H1 (cell line): ENCODE data around the gene ZNF611. TPM values are rescaled to one million over a fixed set of nuclear protein-coding genes. Genes with fewer than 3 reads are reported as not detected.

Experiments used
- CTCF ChIA-PET: fragments of 300-600 bp; sonication (Branson Sonifier 250); formaldehyde crosslinking; loops from one replicate; lab custom pipeline; 2021; ENCODE audit not compliant: partially characterized antibody; lab: Charles Lee
- POLR2A ChIA-PET: fragments of 300-600 bp; sonication (Branson Sonifier 250); formaldehyde crosslinking; loops from one replicate; lab custom pipeline; 2021; ENCODE audit warnings: inconsistent platforms; ENCODE audit not compliant: partially characterized antibody; lab: Charles Lee
- DNase-seq, 2 experiments: peaks; one replicate each; pipeline versions ENCODE4 v3.0.0 to v3.0.0-alpha.2; 2010 to 2022; ENCODE audit warnings: low spot score in 2 of 2, low read depth in 1 of 2, mixed read lengths in 1 of 2
- FAIRE-seq: peaks from 2 replicates; lab custom pipeline; 2011; peaks lifted over from hg19 to GRCh38; lab: Jason Lieb, UNC
- H2AFZ ChIP-seq: 2 replicates; pipeline ENCODE4 v1.8.1; 2012; ENCODE audit warnings: low read length, inconsistent platforms
- H2AK5ac ChIP-seq: 2 replicates; pipeline ENCODE4 v1.6.1; 2013; ENCODE audit warnings: low read depth, low read length
- H2BK120ac ChIP-seq: replicated peaks from 2 replicates; pipeline ENCODE3; 2013; ENCODE audit warnings: low read depth, low read length, inconsistent platforms
- H2BK12ac ChIP-seq: 2 replicates; pipeline ENCODE4 v1.6.1; 2013; ENCODE audit warnings: low read depth, low read length
- H2BK15ac ChIP-seq: 2 replicates; pipeline ENCODE4 v1.6.1; 2013; ENCODE audit warnings: low read length
- H2BK20ac ChIP-seq: 2 replicates; pipeline ENCODE4 v1.6.1; 2013; ENCODE audit warnings: low read length
- H2BK5ac ChIP-seq: 2 replicates; pipeline ENCODE4 v1.6.1; 2013; ENCODE audit warnings: low read depth, low read length
- H3K14ac ChIP-seq: 2 replicates; pipeline ENCODE4 v1.6.1; 2013; ENCODE audit warnings: inconsistent platforms; ENCODE audit not compliant: insufficient read length
- H3K18ac ChIP-seq: 2 replicates; pipeline ENCODE4 v1.6.1; 2013; ENCODE audit warnings: low read length; ENCODE audit errors: extremely low read depth
- H3K23ac ChIP-seq: 2 replicates; pipeline ENCODE4 v1.6.1; 2013; ENCODE audit warnings: inconsistent platforms; ENCODE audit not compliant: insufficient read length
- H3K23me2 ChIP-seq: 2 replicates; pipeline ENCODE4 v1.6.1; 2013; ENCODE audit warnings: low read depth, low read length
- H3K27ac ChIP-seq: 2 replicates; pipeline ENCODE4 v1.6.1; 2011; ENCODE audit warnings: low read depth, low read length, inconsistent platforms
- H3K27me3 ChIP-seq, 4 experiments: replicated peaks in 1 of 4; 1 replicate in 1 of 4; 2 replicates in 3 of 4; pipeline versions ENCODE4 v1.6.1 to v1.8.1; 2011 to 2013; ENCODE audit warnings: low read length in 3 of 4, mild to moderate bottlenecking in 3 of 4, inconsistent platforms in 2 of 4, mixed read lengths in 2 of 4, moderate library complexity in 1 of 4; ENCODE audit not compliant: control insufficient read depth in 3 of 4, insufficient read depth in 3 of 4; ENCODE audit errors: extremely low read depth in 1 of 4
- H3K36me3 ChIP-seq, 4 experiments: 2 replicates each; pipeline versions ENCODE4 v1.6.1 to v1.8.1; 2011 to 2013; ENCODE audit warnings: mild to moderate bottlenecking in 4 of 4, low read length in 3 of 4, moderate library complexity in 2 of 4, control low read depth in 1 of 4, inconsistent platforms in 1 of 4; ENCODE audit not compliant: insufficient read depth in 4 of 4, control insufficient read depth in 2 of 4
- H3K4ac ChIP-seq: replicated peaks from 2 replicates; pipeline ENCODE3; 2013; ENCODE audit warnings: low read length, low read depth, mixed read lengths, inconsistent platforms; ENCODE audit not compliant: insufficient read length
- H3K4me1 ChIP-seq, 4 experiments: replicated peaks in 1 of 4; 1 replicate in 1 of 4; 2 replicates in 3 of 4; pipeline versions ENCODE4 v1.6.1 to v1.8.1; 2011 to 2013; ENCODE audit warnings: low read length in 3 of 4, inconsistent platforms in 2 of 4, mixed read lengths in 1 of 4; ENCODE audit not compliant: insufficient read depth in 4 of 4, control insufficient read depth in 3 of 4
- H3K4me2 ChIP-seq, 2 experiments: 2 replicates each; pipeline versions ENCODE4 v1.6.1 to v1.8.1; 2011 to 2013; ENCODE audit warnings: low read depth in 2 of 2, low read length in 2 of 2, control low read depth in 1 of 2, inconsistent platforms in 1 of 2, mild to moderate bottlenecking in 1 of 2; ENCODE audit not compliant: insufficient read depth in 1 of 2
- H3K4me3 ChIP-seq, 4 experiments: fragments of 200-600, 300-600 bp in 1 of 4; sonication (generic), shearing (Covaris generic), sonication (Bioruptor Twin) in 1 of 4; 2 replicates each; pipeline versions ENCODE4 v1.5.1 to v1.8.1; 2011 to 2016; ENCODE audit warnings: low read length in 4 of 4, low read depth in 3 of 4, control low read depth in 2 of 4, inconsistent platforms in 2 of 4, mild to moderate bottlenecking in 2 of 4, mixed read lengths in 1 of 4, moderate library complexity in 1 of 4; ENCODE audit not compliant: insufficient read depth in 2 of 4; ENCODE audit errors: extremely low read depth in 1 of 4
- H3K56ac ChIP-seq: replicated peaks from 2 replicates; pipeline ENCODE3; 2013; ENCODE audit warnings: low read depth, mild to moderate bottlenecking, mixed read lengths, low read length, inconsistent platforms; ENCODE audit not compliant: insufficient read length
- H3K79me1 ChIP-seq: 2 replicates; pipeline ENCODE4 v1.6.1; 2013; ENCODE audit warnings: low read depth, low read length, control low read depth
- H3K79me2 ChIP-seq, 2 experiments: 2 replicates each; pipeline versions ENCODE4 v1.6.1 to v1.8.1; 2012 to 2013; ENCODE audit warnings: low read length in 2 of 2, mild to moderate bottlenecking in 2 of 2, inconsistent platforms in 1 of 2; ENCODE audit not compliant: insufficient read depth in 2 of 2, control insufficient read depth in 1 of 2
- H3K9ac ChIP-seq, 4 experiments: replicated peaks in 1 of 4; 1 replicate in 1 of 4; 2 replicates in 3 of 4; pipeline versions ENCODE4 v1.6.1 to v1.8.1; 2011 to 2013; ENCODE audit warnings: low read depth in 3 of 4, low read length in 3 of 4, control low read depth in 2 of 4, mild to moderate bottlenecking in 2 of 4, moderate library complexity in 2 of 4, inconsistent platforms in 1 of 4; ENCODE audit errors: extremely low read depth in 1 of 4
- H3K9me3 ChIP-seq, 2 experiments: 2 replicates each; pipeline versions ENCODE4 v1.6.1 to v1.8.1; 2012 to 2013; ENCODE audit warnings: mild to moderate bottlenecking in 2 of 2, moderate library complexity in 2 of 2, control low read depth in 1 of 2, inconsistent platforms in 1 of 2, low read depth in 1 of 2, low read length in 1 of 2, mixed read lengths in 1 of 2; ENCODE audit not compliant: insufficient read depth in 2 of 2
- H4K20me1 ChIP-seq, 2 experiments: replicated peaks in 1 of 2; 2 replicates each; pipeline versions ENCODE3 to v1.8.1; 2011 to 2013; ENCODE audit warnings: inconsistent platforms in 2 of 2, low read length in 2 of 2, mild to moderate bottlenecking in 1 of 2; ENCODE audit not compliant: insufficient read depth in 2 of 2, control insufficient read depth in 1 of 2
- H4K5ac ChIP-seq: 2 replicates; pipeline ENCODE4 v1.6.1; 2013; ENCODE audit warnings: low read length, low read depth, mixed read lengths, inconsistent platforms; ENCODE audit not compliant: insufficient read length
- H4K8ac ChIP-seq: 2 replicates; pipeline ENCODE4 v1.8.0; 2013; ENCODE audit warnings: mild to moderate bottlenecking, moderate library complexity, low read length, inconsistent platforms; ENCODE audit not compliant: insufficient read depth; ENCODE audit errors: extremely low read depth
- H4K91ac ChIP-seq: replicated peaks from 2 replicates; pipeline ENCODE3; 2013; ENCODE audit warnings: low read length, mixed read lengths, inconsistent platforms; ENCODE audit not compliant: insufficient read length
- BCL11A ChIP-seq, 2 experiments: IDR thresholded peaks; one replicate each; pipeline ENCODE4 v1.6.1; 2011; ENCODE audit warnings: low read depth in 2 of 2, low read length in 2 of 2, mild to moderate bottlenecking in 2 of 2
- CEBPB ChIP-seq: IDR thresholded peaks from 2 replicates; pipeline ENCODE4 v1.6.1; 2012; ENCODE audit warnings: low read depth, low read length
- CREB1 ChIP-seq: IDR thresholded peaks from 2 replicates; pipeline ENCODE4 v1.6.1; 2012; ENCODE audit warnings: inconsistent platforms
- EP300 ChIP-seq, 2 experiments: IDR thresholded peaks; 1 replicate in 1 of 2; 2 replicates in 1 of 2; pipeline ENCODE4 v1.6.1; 2011 to 2012; ENCODE audit warnings: low read depth in 2 of 2, low read length in 2 of 2, mild to moderate bottlenecking in 2 of 2, borderline replicate concordance in 1 of 2, inconsistent platforms in 1 of 2, moderate library complexity in 1 of 2
- HDAC6 ChIP-seq: IDR thresholded peaks from one replicate; pipeline ENCODE4 v1.7.1; 2012; ENCODE audit warnings: low read depth, mild to moderate bottlenecking, inconsistent platforms, low read length, moderate library complexity
- MAFK ChIP-seq: IDR thresholded peaks from 2 replicates; pipeline ENCODE4 v1.6.1; 2012; ENCODE audit warnings: low read depth, mild to moderate bottlenecking, improper control_type of control experiment, low read length
- POLR2A ChIP-seq, 2 experiments: IDR thresholded peaks; 1 replicate in 1 of 2; 2 replicates in 1 of 2; pipeline ENCODE4 v1.6.1; 2011; ENCODE audit warnings: low read depth in 2 of 2, low read length in 2 of 2, mild to moderate bottlenecking in 2 of 2; ENCODE audit errors: control extremely low read depth in 1 of 2
- POU5F1 ChIP-seq: IDR thresholded peaks from 2 replicates; pipeline ENCODE4 v1.6.1; 2011; ENCODE audit warnings: low read depth, mild to moderate bottlenecking, low read length, moderate library complexity
- RFX5 ChIP-seq: IDR thresholded peaks from 2 replicates; pipeline ENCODE4 v1.6.1; 2011; ENCODE audit warnings: low read depth, low read length, improper control_type of control experiment, borderline replicate concordance
- TAF7 ChIP-seq: optimal IDR thresholded peaks from 2 replicates; pipeline ENCODE3; 2011; ENCODE audit warnings: low read depth, mild to moderate bottlenecking, inconsistent platforms, low read length, moderate library complexity, borderline replicate concordance
- TCF12 ChIP-seq: IDR thresholded peaks from 2 replicates; pipeline ENCODE4 v1.6.1; 2011; ENCODE audit warnings: low read depth, mild to moderate bottlenecking, low read length
- TEAD4 ChIP-seq: IDR thresholded peaks from 2 replicates; pipeline ENCODE4 v1.6.1; 2012; ENCODE audit warnings: low read depth, low read length, inconsistent platforms, mixed read lengths
- YY1 ChIP-seq: IDR thresholded peaks from 2 replicates; pipeline ENCODE4 v1.6.1; 2011; ENCODE audit warnings: low read depth, mild to moderate bottlenecking, low read length
- ZNF274 ChIP-seq: IDR thresholded peaks from 2 replicates; pipeline ENCODE4 v1.7.0; 2012; ENCODE audit warnings: low read length, borderline replicate concordance; ENCODE audit errors: extremely low read depth
- WGBS, 2 experiments: shearing (Covaris generic) in 1 of 2; methylation state at CpG; one replicate each; pipeline versions ENCODE4 v1.1.6 to v1.1.7; 2013 to 2015; ENCODE audit warnings: low lambda C conversion rate in 2 of 2, mixed read lengths in 2 of 2, inconsistent platforms in 1 of 2, low coverage in 1 of 2, missing lambda C conversion rate in 1 of 2; ENCODE audit not compliant: insufficient replicate concordance in 2 of 2, insufficient coverage in 1 of 2, insufficient read length in 1 of 2; ENCODE audit errors: extremely low coverage in 1 of 2, missing lambda C conversion rate in 1 of 2; 5-methylcytosine and 5-hydroxymethylcytosine counted together
- polyA plus RNA-seq, 7 experiments: library from polyadenylated mRNA; depleted of rRNA in 3 of 7; stranded (reverse) in 5 of 7; unstranded in 2 of 7; fragments of >200 nt in 5 of 7; fragments of 200-250 nt in 2 of 7; gene quantifications; 1 replicate in 5 of 7; 2 replicates in 1 of 7; 4 replicates in 1 of 7; pipeline versions ENCODE4 v1.2.1 to v1.2.3, GENCODE V29; 2011 to 2013; ENCODE audit warnings: missing spikeins in 2 of 7, mixed read lengths in 2 of 7
- total RNA-seq: library from RNA; stranded (reverse); fragmentation: NEBNext Ultra II Directional; extraction: Animal tissue kit (Norgen Biotek cat#: 25700); gene quantifications from 2 replicates; pipeline ENCODE4 v1.2.1, GENCODE V29; 2021

ZNF611 gene
- total and polyA plus RNA-seq, 2 of the 8 experiments (the other 6 are each of a cell fraction or from before 2014, with no cell fraction given) = 1.9 to 19.0 TPM

DNA sequence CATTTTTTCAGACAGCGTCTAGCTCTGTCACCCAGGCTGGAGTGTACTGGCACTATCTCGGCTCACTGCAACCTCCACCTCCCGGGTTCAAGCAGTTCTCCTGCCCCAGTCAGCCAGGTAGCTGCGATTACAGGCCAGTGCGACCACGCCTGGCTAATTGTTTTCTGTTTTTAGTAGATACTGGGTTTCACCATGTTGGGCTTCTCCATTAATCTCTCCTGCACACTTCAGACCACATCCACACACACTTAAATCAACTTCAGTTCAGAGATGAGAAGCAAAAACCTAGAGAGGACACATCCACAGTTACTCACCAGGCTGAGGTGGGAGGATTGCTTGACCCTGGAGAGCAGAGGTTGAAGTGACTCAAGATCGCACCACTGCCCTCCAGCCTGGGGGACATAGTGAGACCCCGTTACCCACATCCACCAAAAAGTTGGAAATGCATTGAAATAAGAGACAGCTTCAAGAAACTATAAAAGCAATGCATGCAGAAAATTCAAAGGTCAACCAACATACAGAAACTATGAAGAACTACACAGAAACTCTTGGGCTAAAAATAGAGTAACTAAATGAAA, 42.3 kb downstream of the ZNF611 start:
- Histone ChIP-seq H3K23me2 (peaks cover 11% of the 10 kb centered on the region), H3K4me1 (no peaks in the 10 kb centered on the region; a peak in 2 of 7 replicates), H3K4me2 (no peak overlapping the region), H4K91ac (no peak overlapping the region), H3K18ac (no peak overlapping the region), H2BK12ac (no peak overlapping the region), H4K8ac (no peak overlapping the region), H3K27ac (no peak overlapping the region), H3K14ac (no peak overlapping the region), H3K56ac (no peak overlapping the region), H3K79me2 (no peaks in the 10 kb centered on the region), H3K36me3 (no peaks in the 10 kb centered on the region), H4K20me1 (no peaks in the 10 kb centered on the region), H3K9ac (no peak overlapping the region), H3K4me3 (no peak overlapping the region), H2AFZ (no peak overlapping the region), H2AK5ac (no peak overlapping the region), H2BK20ac (no peak overlapping the region), H2BK120ac (no peak overlapping the region), H3K79me1 (no peaks in the 10 kb centered on the region), H4K5ac (no peak overlapping the region), H3K27me3 (peaks cover 0 to 6% (median 1%) of the 10 kb centered on the region in 4 experiments; a peak in 3 of 7 replicates), H2BK15ac (no peak overlapping the region), H2BK5ac (no peak overlapping the region), H3K9me3 (0 out of 4 replicates have a peak, but pooled peaks cover 0 to 2% of the 10 kb centered on the region in 2 experiments), H3K23ac (no peak overlapping the region), H3K4ac (no peak overlapping the region)
- WGBS, 2 experiments = 75% methylated on average over 8 of the region's 8 CpGs; no CpG with 5 or more reads in 1 of the 2 experiments
- ChIA-PET CTCF (interaction anchor here (1.0 to 1.3 kb wide), 3 partner anchors 32 to 57 kb away, joined by 3 to 4 read pairs (median 3); no protein-coding TSS in a partner anchor), POLR2A (no interaction called here)
- DNase-seq = no peak
- no peak for FAIRE-seq
- TF ChIP-seq EP300 (IDR thresholded peaks at IDR 0.05; ENCODE audit: borderline replicate concordance in 1 of 2, low read depth in 2 of 2, low read length in 2 of 2) (no peak), HDAC6 (no peak), CEBPB (no peak), YY1 (no peak), TCF12 (no peak), TEAD4 (no peak), MAFK (no peak), BCL11A (IDR thresholded peaks at IDR 0.05; ENCODE audit: low read depth in 2 of 2, low read length in 2 of 2) (no peak), ZNF274 (no peak), RFX5 (no peak), POU5F1 (no peak), CREB1 (no peak), TAF7 (no peak), POLR2A (IDR thresholded peaks at IDR 0.05; ENCODE audit: control extremely low read depth in 1 of 2, low read depth in 2 of 2, low read length in 2 of 2) (no peak)
